GM21825 (cell line): Measurements from ENCODE around the gene S100A7.
"Not testable (repeated sequence)": the region's sequence is repeated elsewhere in the genome, so short reads cannot be mapped to it uniquely, and the experiment has no call there.

ENCODE experiments used
- ATAC-seq: cut with Tn5 transposase; IDR thresholded peaks from one replicate; pipeline ENCODE4 v1.9.1; 2021; ENCODE audit warnings: mild to moderate bottlenecking, moderate library complexity; ENCODE audit not compliant: unreplicated experiment

The S100A7 gene

DNA sequence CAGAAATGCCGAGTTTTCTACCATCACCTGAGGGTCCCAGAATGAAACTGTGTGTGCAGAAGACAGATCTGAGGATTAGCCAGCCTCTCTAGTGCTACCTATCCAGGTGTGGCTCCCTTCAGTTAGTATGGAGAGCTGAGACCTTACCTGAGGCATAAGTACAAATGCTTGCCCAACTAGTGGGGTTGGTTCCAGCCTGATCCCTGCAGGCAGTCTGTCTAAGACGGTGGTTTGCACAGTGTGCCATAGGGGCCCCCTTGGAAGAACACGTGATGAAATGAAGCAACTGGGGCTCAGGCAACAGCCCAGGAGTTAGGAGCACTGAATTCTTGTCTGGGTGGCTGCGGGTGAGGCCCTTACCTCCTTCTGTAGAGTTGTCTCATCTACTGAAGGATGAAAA lies 28.5 kb downstream of the S100A7 start:
- no peak for ATAC-seq

DNA sequence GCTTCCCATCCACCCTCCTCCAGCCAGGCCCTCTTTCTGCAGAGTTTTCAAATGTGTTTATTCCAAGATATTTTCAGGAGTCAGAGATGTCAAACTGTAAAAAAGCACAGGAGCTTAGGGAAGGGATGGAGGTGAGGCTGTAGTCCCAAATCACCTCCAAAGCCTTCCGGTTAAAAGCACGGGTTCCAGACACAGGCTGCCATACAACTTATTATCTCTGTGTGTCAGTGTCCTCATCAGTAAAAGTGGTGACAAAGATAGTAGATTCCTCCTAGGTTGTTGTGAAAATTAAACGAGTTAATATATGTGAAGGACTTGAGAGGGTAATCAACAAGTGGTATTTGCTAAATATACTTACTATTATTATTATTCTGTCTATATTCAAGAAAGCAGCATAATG lies 29.0 kb downstream of the S100A7 start:
- no peak for ATAC-seq

DNA sequence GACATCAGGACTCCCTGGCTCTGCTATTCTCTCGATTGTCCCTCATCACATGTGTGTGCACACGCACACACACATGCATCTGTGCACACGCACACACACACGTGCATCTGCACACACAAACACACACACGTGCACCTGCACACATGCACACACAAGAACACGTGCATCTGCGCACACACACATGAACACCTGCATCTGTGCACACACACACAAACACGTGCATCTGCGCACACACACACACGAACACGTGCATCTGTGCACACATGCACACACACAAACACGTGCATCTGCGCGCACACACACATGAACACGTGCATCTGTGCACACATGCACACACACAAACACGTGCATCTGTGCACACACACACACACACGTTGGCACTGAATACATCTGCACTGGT lies 29.4 kb downstream of the S100A7 start:
- no peak for ATAC-seq

DNA sequence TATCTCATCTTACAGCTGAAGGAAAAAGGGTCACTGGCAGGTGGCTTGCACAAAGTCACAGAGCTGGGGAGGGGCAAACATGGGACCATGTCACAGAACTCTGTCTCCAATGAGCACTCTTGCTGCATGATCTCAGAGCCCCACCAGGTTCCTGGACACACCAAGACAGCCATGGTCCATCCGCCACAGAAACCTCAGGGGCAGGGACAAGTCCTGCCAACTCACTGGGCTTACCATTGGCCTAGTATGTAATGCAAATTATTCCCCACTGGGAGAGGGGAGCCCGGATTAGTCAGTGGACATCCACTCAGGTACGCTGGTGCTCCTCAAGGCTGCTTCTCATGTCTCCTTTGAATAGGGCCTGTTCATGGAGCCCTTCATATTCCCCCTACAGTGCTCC lies 29.9 kb downstream of the S100A7 start:
- no peak for ATAC-seq

DNA sequence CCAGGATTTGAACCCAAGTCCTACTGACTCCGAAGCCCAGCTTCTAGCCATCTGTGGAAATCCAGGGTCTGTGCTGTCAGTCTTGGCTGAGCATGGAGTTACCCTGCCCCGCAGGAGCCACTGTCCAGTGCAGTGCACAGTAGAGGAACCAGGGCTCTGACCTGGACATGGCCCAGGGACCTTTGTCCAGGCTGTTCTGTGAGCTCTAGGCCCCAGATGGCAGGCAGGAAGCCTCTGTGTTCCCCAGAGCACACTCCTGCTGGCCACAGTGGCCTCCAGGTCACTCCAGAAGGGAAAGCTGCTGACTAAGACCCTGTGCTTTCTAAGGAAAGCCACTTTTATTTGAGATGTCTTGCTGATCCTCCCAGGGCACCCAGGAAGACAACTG lies 30.3 kb downstream of the S100A7 start:
- ATAC-seq, result no peak

DNA sequence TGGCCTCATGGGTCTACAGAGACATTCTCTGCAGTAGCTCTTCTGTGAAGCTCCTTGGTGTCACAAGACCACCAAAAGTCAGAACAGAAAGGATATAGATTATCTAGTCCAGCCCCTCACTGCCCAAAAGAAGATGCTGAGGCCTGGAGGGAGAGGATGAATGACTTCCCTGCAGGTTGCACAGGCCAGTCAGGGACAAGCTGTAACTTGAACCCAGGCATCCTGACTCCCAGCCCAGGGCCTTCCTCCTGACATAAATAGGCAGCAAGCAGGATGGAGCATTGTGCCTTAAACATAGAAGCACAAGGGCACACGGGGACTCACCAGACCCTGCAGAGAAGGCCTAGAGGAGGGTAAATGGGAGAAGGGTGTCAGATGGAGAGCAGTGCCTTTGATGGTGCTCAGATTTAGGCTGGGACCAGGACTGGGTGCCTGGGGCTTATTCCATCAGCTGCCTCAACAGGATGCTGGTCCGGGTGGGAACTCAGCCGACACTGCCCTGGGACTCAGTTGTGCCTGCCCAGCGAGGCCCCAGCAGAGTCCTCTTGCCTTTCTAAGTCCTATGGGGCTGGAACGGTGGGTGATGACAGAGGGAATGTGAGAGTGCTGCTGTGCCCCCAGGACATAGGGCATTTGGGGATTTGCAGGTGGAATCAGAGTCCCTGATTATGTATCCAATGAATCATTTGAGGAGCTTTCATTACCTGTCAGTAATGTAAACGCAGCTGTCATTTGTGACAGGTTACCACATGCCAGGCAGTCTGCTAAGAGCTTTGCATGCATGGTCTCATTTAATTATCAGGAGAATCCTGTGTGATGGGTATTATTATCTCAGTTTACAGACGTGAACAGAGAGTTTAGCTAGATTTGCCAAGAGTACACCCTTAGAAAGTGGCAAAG lies 30.9 kb downstream of the S100A7 start:
- no peak for ATAC-seq

DNA sequence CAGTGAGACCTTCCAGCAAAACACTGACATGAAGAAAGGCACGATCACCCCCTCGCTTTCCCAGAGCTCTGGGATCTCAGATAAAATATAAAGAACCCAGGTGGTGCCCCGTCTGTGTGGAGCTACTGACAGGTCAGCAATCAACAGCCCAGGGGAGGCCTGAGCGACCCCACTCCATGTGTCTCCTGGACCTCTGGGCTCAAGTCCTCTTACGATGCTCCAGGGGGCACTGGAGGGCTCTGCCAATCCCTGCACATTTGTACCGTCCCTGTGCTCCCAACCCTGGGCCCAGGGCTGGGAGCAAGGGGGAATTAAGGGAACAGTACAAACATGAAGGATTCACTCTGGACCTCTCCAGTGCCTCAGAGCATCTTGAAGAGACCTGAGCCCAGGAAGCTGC lies 31.7 kb downstream of the S100A7 start:
- no peak for ATAC-seq

DNA sequence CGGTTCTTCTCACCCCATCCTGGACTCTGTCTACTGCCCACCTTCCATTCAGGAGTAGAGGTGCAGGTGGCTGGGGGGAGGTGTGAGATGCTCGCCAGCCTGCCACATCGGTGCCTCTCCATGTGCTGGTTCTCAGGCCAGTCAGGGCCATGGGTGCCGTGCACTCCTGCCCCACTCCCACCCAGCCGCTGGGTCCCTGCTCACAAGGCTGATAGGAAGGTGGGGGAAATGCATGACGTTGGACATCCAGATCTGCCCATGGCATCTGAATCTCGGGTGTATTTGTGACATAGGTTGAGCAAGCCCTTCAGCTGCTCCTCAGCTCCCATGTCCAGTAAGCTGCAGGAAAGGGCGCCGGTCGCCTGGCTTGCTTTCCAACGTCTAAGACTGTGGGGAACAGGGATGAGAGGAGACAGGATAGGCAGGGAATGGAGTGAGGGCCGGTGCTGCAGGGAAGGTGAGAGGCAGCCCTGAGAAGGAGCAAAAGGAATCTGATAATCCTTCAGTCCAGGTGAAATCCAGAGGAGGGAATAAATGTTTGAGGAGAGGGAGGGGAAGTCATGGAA lies 32.3 kb downstream of the S100A7 start:
- no peak for ATAC-seq

DNA sequence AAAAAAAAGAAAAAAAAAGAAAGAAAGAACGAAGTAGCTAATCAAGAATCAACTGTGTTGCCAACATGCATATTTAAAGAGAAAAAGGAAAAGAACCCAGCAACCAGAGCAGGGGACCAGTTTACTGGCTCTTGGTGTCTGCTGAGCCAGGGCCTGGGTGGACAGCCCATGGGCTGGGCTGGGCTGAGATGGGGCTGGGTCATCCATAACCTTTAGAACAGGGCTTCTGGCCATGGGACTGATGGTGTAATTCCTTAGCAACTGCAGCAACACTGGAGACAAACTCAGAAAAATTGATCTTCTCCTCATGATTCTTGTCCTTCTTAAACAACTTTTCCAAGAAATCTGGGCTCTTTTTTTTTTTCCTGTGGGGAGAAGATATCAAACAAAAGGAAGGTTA lies 33.6 kb downstream of the S100A7 start:
- ATAC-seq, result no peak

DNA sequence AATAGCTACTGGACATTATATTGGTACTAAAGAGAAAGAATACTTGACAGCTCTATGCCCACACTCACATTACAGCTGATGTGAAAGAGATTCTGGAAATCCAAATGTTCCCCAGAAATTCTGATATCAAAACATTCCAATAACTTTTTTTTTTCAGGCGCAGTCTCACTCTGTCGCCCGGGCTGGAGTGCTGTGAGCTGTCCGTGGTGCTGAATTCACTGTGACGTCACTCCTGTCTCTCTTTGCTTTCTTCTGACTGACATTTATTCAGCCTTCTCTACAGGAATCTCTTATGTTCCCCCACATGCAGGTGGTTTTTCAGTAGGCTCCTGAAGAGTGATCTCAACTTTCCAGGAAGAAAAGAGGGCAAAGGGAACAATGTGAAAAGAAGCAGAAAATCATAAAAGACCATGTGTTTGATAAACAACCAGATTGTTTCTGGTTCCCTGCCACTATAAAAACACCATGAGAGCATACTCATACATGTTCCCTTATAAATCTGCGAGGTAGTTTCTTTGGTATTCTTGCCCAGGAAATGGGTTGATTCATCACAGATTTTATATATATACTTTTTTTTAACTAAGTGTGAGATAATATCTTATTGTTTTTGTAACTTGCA lies 37.9 kb downstream of the S100A7 start:
- ATAC-seq, result no peak

DNA sequence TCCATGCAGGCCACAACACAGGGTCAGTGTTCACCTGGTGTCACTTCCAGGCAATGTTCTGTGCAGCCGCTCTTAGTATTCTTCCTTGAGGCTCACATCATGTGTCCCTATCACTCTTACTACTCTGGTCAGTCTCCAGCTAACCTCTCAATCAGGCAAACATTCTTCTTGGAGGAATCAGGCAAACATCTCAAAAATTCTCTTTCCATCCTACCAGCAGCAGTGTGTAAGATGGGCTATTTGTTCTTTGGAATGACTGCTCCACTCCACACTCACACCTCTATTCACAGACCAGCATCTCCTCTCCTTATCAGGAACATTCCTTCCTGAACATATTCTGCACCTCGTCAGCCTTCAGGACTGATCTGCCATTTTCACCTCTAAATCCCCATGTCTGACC lies 40.1 kb downstream of the S100A7 start:
- no peak for ATAC-seq

DNA sequence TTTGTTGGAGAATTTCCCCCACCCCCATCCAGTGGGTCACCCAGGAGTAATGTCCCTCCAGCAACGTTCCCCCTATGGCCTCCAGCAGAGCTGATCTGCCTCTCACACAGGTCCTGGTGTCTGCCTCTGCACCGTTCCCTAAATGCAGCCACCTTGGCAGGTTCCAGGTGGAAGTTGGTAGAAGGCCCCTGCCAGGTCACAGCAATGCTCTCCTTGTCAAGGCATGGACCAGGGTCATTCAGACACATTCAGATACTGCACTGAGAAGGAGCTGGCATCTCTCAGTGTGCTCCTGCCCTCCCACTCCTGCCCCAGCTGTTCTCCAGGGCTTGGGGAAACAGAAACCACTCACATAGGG lies 41.0 kb downstream of the S100A7 start:
- not testable (repeated sequence) for ATAC-seq

DNA sequence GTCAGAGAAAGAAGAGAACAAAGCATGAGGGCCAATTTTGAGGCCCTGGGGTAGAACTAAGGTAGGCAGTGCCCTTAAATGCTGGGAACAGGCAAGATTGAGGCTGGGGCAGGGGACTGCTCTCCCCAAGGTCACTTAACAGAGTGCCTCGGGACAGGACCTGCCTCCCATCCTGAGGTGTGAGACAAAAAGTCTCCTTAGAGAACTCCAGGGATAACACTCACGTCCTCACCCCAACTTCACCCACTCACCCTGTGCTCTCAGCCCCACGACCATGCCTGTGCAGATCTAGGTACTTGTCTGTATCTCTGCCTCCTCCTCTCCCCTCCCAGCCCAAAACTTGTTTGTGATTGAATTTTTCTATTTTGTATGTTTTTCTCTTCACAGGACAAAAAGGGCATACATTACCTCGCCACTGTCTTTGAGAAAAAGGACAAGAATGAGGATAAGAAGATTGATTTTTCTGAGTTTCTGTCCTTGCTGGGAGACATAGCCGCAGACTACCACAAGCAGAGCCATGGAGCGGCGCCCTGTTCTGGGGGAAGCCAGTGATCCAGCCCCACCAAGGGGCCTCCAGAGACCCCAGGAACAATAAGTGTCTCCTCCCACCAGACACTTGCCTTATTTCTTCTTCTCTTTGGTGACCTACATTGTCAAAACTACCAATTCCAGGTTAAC lies 41.6 kb downstream of the S100A7 start:
- not testable (repeated sequence) for ATAC-seq

DNA sequence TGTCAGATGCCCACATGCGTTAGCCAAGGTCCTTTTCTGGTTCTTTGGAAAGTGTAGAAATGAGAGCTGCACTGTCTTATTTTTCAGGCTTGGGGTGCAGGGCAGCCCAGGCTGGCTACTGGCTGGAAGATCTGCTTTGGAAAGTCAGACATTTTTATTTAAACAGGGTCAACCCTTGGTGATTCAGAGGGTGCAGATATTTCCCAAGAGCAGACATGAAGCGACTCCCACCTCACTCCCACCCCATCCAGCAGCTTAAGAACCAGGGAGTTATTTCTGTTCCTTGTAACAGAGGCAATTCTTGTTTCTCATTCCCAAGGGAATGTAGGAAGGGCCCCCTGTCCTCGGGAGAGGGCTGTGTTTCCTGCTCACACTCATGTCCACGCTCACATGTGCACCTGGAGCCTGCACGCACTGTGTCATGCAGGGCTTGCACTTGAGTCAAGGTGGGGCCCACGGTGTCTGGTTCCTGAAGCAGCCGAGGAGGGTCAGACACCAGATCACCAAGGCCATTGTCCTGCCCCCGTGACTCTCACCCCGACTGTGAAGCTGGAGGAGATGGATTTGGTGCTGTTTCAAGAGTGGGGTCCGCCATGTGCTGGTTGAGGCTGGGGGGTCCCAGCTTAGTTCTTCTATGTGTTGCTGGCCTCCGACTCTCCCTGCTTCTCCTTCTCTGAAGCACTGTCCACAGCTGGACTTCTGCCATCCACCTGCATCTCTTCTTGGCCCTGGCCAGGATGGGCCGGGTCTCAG lies 43.1 kb downstream of the S100A7 start:
- no peak for ATAC-seq

DNA sequence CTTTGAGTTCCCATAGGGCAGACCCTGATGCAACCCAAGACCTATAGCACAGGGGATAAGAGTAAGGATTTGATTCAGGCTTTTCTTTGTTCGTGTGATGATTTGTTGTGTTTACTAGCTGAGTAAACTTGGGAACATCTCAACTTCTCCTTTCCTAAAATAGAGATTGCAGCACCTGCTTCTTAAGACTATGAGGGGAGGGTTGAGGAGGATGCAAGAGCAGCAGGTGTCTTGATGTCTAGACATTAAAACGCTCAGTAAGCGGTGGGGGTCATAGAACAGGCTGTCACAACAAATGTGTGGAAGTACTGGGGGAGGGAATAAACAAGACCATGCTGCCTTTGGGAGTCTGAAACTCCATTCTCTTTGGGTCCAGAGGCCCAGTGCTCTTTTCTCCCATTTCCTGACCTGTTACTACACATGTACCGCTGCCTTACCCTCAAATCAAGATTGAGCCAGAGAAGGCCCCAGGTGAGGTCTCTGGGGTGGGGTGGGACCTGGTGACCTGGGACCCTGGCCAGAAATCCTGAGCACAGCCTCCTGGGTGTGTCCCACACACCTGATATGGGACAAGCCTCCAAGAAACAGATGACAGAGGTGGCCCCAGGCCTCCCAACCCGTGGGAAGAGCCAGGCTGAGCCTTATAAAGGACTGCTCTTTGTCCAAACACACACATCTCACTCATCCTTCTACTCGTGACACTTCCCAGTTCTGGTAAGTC lies 44.4 kb downstream of the S100A7 start, which contains the start of gene S100A7A:
Gene S100A7A, plus strand, starts transcription at position 671 of the 721 bp plus-strand sequence. CDS start 1,563 bp downstream, outside the sequence.
- no peak for ATAC-seq

DNA sequence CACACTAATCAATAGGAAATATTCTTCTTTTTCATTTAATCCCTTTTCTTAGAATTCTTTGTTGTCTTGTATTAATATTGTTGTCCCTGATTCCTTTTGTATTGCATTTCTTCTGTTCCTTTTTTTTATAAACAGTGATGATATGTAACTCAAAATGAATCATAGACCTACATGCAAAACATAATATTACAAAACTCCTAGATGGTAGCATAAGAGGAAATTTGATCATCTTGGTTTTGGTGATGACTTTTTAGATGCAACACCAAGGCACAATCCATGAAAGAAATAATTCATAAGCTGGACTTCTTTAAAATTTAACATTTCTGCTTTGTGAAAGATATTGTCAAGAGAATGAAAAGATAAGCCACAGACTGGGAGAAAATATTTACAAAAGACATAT lies 46.5 kb downstream of the S100A7 start:
- not testable (repeated sequence) for ATAC-seq
